Smooth muscle cell (in vitro differentiated cells): Measurements from ENCODE around the gene DDX27. TPM values are rescaled to one million over a fixed set of nuclear protein-coding genes. Genes with fewer than 3 reads are reported as not detected.
A peak's percentile ranks its signal among the peaks of the same experiment; 100 is the strongest.

Experiments used
- DNase-seq: peaks from one replicate; lab custom pipeline; 2025; ENCODE audit not compliant: unreplicated experiment; lab: John Stamatoyannopoulos, UW
- H2AFZ ChIP-seq: fragments of 200-600 bp; sonication (generic); 2 replicates; pipeline ENCODE4 v1.6.0; 2016; ENCODE audit warnings: antibody characterized with exemption, low read depth, mild to moderate bottlenecking
- H3F3A ChIP-seq: fragments of 200-600 bp; sonication (generic); 2 replicates; pipeline ENCODE4 v1.6.0; 2017; ENCODE audit warnings: antibody characterized with exemption, low read depth
- H3K27ac ChIP-seq: fragments of 200-600 bp; sonication (generic); 2 replicates; pipeline ENCODE4 v1.5.1; 2016; ENCODE audit warnings: low read depth, mild to moderate bottlenecking
- H3K27me3 ChIP-seq: fragments of 200-600 bp; sonication (generic); 2 replicates; pipeline ENCODE4 v1.6.1; 2016; ENCODE audit warnings: low read depth, mild to moderate bottlenecking
- H3K36me3 ChIP-seq: fragments of 200-600 bp; sonication (generic); 2 replicates; pipeline ENCODE4 v1.5.1; 2016; ENCODE audit warnings: low read depth
- H3K4me1 ChIP-seq: fragments of 200-600 bp; sonication (generic); 2 replicates; pipeline ENCODE4 v1.5.1; 2016; ENCODE audit warnings: low read depth
- H3K4me2 ChIP-seq: fragments of 200-600 bp; sonication (generic); 2 replicates; pipeline ENCODE4 v1.6.0; 2016; ENCODE audit warnings: mild to moderate bottlenecking
- H3K4me3 ChIP-seq: fragments of 200-600 bp; sonication (generic); 2 replicates; pipeline ENCODE4 v1.5.1; 2016; ENCODE audit warnings: mild to moderate bottlenecking
- H3K79me2 ChIP-seq: fragments of 200-600 bp; sonication (generic); 2 replicates; pipeline ENCODE4 v1.6.0; 2016; ENCODE audit warnings: low read depth, mild to moderate bottlenecking
- H3K9ac ChIP-seq: fragments of 200-600 bp; sonication (generic); 2 replicates; pipeline ENCODE4 v1.6.0; 2016; ENCODE audit warnings: low read depth
- H3K9me3 ChIP-seq: fragments of 200-600 bp; sonication (generic); replicated peaks from 2 replicates; pipeline ENCODE4 v1.5.1; 2016; ENCODE audit warnings: low read depth
- H4K20me1 ChIP-seq: fragments of 200-600 bp; sonication (generic); 2 replicates; pipeline ENCODE4 v1.6.0; 2016; ENCODE audit warnings: low read depth
- WGBS: methylation state at CpG from one replicate; pipeline ENCODE4 v1.1.7; 2016; ENCODE audit warnings: low lambda C conversion rate; 5-methylcytosine and 5-hydroxymethylcytosine counted together
- polyA plus RNA-seq: library from polyadenylated mRNA; unstranded; fragments of >200 nt; fragmentation: Nextera tagmentation; extraction: Ambion mirVana; gene quantifications from 2 replicates; pipeline ENCODE4 v1.2.1, GENCODE V29; 2016
- total RNA-seq: library from RNA; depleted of rRNA; stranded (reverse); fragments of >200 nt; gene quantifications from 2 replicates; pipeline ENCODE4 v1.2.3, GENCODE V29; 2014
- TF ChIP-seq, protein P1 (sequence below): fragments of 200-600 bp; sonication (generic); IDR thresholded peaks from 2 replicates; pipeline ENCODE4 v1.5.1; 2017; ENCODE audit warnings: borderline replicate concordance, mild to moderate bottlenecking, antibody characterized with exemption; ENCODE audit not compliant: insufficient read depth, poor library complexity, severe bottlenecking

Gene DDX27
- total and polyA plus RNA-seq, 2 experiments from 2014 or later: 19.6 to 28.3 TPM

DNA sequence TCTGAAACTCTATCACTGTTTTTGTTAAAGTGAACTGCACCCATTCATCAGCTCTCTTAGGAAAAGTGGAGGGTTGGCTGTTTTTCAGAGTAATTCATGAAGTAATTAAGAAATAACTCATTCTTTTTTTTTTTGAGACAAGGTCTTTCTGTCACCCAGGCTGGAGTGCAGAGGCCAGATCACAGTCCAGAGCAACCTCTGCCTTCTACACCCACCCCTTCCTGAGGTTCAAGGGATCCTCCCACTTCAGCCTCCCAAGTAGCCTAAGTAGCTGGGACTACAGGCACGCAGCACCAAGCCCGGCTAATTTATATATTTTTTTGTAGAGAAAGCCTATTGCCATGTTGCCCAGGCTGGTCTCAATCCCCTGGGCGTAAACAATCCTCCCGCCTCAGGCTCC, 56.0 kb downstream of the DDX27 start:
- DNase-seq: no peak
- no peak overlapping the region for H3K9ac ChIP-seq
- H2AFZ ChIP-seq: no peak overlapping the region
- no peaks in the 10 kb centered on the region for H3K9me3 ChIP-seq
- H4K20me1 ChIP-seq: peaks cover 51% of the 10 kb centered on the region
- no peaks in the 10 kb centered on the region for H3K27me3 ChIP-seq
- peaks cover 17% of the 10 kb centered on the region for H3K36me3 ChIP-seq
- no peak overlapping the region for H3K27ac ChIP-seq
- H3K4me3 ChIP-seq: no peak overlapping the region
- peaks cover 10% of the 10 kb centered on the region for H3K4me1 ChIP-seq
- H3K79me2 ChIP-seq: peaks cover 76% of the 10 kb centered on the region
- WGBS: 80% methylated on average over 4 of the region's 4 CpGs
- H3K4me2 ChIP-seq: no peak overlapping the region
- peaks cover 3% of the 10 kb centered on the region for H3F3A ChIP-seq
- TF ChIP-seq, protein P1, sequence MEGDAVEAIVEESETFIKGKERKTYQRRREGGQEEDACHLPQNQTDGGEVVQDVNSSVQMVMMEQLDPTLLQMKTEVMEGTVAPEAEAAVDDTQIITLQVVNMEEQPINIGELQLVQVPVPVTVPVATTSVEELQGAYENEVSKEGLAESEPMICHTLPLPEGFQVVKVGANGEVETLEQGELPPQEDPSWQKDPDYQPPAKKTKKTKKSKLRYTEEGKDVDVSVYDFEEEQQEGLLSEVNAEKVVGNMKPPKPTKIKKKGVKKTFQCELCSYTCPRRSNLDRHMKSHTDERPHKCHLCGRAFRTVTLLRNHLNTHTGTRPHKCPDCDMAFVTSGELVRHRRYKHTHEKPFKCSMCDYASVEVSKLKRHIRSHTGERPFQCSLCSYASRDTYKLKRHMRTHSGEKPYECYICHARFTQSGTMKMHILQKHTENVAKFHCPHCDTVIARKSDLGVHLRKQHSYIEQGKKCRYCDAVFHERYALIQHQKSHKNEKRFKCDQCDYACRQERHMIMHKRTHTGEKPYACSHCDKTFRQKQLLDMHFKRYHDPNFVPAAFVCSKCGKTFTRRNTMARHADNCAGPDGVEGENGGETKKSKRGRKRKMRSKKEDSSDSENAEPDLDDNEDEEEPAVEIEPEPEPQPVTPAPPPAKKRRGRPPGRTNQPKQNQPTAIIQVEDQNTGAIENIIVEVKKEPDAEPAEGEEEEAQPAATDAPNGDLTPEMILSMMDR: no peak

- H3K4me3 ChIP-seq: no peak overlapping the region
- H4K20me1 ChIP-seq: peaks cover 51% of the 10 kb centered on the region
- peak overlapping the region; percentile 97 for H3K27ac ChIP-seq
- H3K9ac ChIP-seq: no peak overlapping the region
- H3K79me2 ChIP-seq: peaks cover 76% of the 10 kb centered on the region
- H3K27me3 ChIP-seq: no peaks in the 10 kb centered on the region
- peaks cover 14% of the 10 kb centered on the region for H3K36me3 ChIP-seq
- peaks cover 8% of the 10 kb centered on the region for H3F3A ChIP-seq
- peak overlapping the region; percentile 87 for H3K4me2 ChIP-seq
- no peak overlapping the region for H2AFZ ChIP-seq
- no peak for DNase-seq
- 47% methylated on average over 2 of the region's 2 CpGs for WGBS
- TF ChIP-seq, protein P1: no peak
- no peaks in the 10 kb centered on the region for H3K9me3 ChIP-seq
- H3K4me1 ChIP-seq: peaks cover 14% of the 10 kb centered on the region
Measured at GRCh38 chr20:49275636-49276035, 56.4 kb downstream of the DDX27 start.

DNA sequence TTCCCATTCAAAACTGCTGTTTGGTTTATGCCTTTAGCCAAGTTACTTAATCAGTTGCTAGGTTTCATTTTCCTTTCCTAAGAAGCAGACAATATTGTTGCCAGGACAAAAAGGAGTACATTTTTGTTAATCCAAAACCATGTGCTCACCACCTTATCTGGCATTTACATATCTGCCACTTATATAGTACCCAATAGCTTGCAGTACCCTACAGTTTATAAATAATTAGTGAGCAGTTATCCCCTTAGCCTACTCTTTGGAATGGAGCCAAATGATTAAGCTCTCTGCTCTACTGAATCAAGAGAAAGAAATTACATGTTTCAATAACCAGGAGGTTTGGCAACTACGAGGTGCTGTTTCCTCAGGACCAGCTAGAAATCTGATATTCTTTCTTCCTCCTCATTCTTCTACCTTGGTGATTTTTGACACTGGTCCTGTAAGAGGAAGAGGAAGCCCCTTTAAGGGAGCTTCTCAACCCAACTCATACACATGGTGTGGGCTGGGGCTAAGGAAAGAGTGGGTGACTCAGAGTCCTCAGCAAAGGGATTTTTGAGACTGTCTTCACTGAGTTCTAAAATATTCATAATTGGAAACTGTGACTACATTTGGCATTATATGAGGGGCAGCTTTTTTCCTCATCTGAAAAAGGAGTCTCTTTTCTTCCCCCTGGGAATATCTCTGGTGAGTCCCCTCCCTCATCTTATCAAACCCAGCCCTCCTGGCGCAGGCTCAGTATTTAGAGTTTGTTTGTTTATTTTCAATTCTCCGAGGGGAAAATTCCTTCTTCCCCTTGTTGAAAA, 57.1 kb downstream of the DDX27 start:
- peaks cover 11% of the 10 kb centered on the region for H3F3A ChIP-seq
- peaks cover 76% of the 10 kb centered on the region for H3K79me2 ChIP-seq
- no peaks in the 10 kb centered on the region for H3K27me3 ChIP-seq
- peak overlapping the region; percentile 72 for H3K4me3 ChIP-seq
- H3K9me3 ChIP-seq: no peaks in the 10 kb centered on the region
- H3K9ac ChIP-seq: peak overlapping the region; percentile 82
- no peak for DNase-seq
- TF ChIP-seq, protein P1: no peak
- peaks cover 51% of the 10 kb centered on the region for H4K20me1 ChIP-seq
- 22% methylated on average over 3 of the region's 3 CpGs for WGBS
- peak overlapping the region; percentile 97 for H3K27ac ChIP-seq
- H3K4me1 ChIP-seq: peaks cover 19% of the 10 kb centered on the region
- peak overlapping the region; percentile 87 for H3K4me2 ChIP-seq
- H2AFZ ChIP-seq: no peak overlapping the region
- H3K36me3 ChIP-seq: peaks cover 9% of the 10 kb centered on the region
